HG03103 (cell line): ENCODE data around the gene MRPL2.

Source experiments
- ATAC-seq: cut with Tn5 transposase; IDR thresholded peaks from one replicate; pipeline ENCODE4 v1.9.1; 2021; ENCODE audit warnings: low read depth; ENCODE audit not compliant: unreplicated experiment

MRPL2 gene

GRCh38 chr6:43021270-43022047, 37.8 kb downstream of the MRPL2 start, which contains the start of gene RRP36:
Gene RRP36, plus strand, starts transcription at chr6:43021623. Its CDS starts 32 bp downstream, at chr6:43021655.
- ATAC-seq: peak; percentile 74

DNA sequence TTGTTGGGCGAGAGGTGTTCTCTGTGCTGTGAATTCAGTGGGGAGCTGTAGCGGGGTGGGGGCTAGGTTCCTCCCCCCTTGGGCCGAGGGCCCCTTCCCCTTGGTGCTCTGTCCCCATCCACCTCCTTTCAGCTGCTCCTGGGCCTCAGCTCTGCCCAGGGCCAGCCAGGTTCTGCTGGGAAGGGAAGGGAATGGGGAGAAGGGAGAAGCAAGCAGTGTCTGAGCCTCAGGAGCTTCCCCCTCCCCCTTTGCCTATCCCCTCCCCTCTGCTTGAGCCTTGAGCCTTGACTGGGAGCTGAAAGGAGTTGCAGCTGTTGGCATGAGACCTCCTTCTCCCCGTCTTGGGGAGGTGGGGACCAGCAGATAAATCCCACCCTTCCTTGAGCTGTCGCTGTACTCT, 38.4 kb downstream of the MRPL2 start:
- no peak for ATAC-seq

GRCh38 chr6:43020052-43020705, 39.1 kb downstream of the MRPL2 start:
- no peak for ATAC-seq

GRCh38 chr6:43019152-43019551, 40.1 kb downstream of the MRPL2 start:
- no peak for ATAC-seq

- ATAC-seq: no peak
Measured at GRCh38 chr6:43016943-43017334, 42.3 kb downstream of the MRPL2 start.

- no peak for ATAC-seq
Measured at GRCh38 chr6:43016176-43016942, 42.9 kb downstream of the MRPL2 start.

DNA sequence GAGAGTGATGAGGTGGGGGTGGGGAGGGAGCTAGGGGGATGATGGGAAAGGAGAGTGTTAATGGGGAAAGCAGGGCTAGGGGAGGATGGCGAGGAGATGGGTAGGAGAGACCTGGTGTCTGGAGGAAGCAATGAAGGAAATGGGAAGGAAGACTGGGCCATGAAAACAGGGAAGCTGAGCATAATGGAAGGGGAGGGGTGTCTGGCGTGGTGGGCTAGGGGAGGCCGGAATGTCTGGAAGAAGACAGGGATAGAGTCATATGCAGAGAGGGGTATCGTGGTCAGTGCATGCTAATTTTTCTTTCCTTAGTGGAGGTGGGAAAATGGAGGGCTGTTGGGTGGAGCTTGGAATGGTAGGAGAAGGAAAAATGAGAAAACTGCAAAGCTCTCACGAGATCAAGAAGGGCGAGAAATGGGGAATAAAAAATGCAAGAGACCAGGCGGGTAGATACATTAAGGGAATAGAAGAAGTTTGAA, 44.8 kb downstream of the MRPL2 start:
- ATAC-seq: no peak

DNA sequence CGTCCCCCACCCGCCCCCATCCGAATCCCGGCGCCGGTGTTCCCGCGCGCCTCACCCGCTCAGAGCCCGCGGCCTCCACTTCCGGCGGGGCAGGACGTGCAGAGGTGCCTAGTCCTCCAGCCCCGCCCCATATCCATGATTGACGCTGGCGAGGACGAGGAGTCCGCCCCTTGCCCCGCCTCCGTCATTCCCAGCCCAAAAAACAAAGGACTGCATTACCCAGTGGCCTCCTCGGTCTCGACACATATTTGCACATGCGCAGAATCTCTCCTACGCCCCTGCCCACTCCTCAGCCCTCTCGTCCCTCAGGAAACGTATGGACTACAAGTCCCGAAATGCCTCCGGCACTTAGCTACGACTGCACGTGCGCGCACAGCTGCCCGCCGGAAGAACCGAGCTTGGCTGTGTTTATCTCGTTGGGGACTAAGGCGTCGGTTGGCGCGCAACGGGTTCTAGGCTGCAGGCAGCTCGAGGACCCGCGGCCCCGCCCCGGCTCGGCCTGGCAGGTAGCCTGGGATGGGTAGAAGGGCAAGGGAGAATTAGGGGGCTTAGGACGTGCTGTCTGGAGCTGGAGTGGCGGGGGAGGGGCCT, 45.3 kb downstream of the MRPL2 start, which contains the start of the genes KLHDC3 and MEA1:
Gene KLHDC3 (plus strand): TSS at position 407 of the 591 bp plus-strand sequence. CDS start 2,944 bp downstream, outside the sequence.
Gene MEA1 (minus strand): TSS at position 104 of the 591 bp plus-strand sequence. CDS start 133 bp downstream, outside the sequence.
- ATAC-seq: peak; percentile 79

DNA sequence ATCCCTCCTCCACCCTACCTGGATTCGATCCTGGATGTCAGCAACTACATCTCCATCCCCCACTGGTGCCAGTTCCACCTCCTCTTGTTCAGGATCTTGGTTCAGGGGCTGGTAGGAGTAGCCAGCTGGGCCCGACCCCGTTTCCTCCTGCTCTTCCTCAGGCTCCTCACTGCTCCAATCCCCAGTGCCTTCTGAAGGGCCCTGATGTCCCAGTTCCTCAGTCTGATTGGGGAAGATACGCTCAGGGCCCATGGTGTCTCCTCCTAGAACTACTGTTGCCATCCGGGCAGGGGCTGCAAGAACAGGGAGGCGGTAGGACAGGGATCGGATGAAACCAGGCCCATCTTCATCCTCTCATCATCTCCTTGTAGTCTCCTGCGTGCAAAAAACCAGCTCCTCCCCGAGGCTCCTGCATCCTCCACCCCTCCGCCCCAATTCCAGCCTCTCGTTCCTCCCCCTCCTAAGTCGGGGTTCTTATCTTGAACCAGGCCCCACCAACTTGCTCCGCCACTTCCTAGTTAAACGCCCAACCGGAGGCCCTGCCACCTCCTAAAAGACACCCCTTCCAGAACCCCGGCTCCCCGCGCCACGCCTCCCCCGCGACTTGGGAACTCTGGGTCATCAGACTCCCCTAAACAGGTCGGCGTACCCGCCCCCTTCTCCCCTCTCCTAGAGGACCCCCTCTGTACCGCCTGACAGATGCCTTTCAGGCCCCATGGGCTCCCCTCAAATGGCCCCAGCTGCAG, 46.0 kb downstream of the MRPL2 start:
- peak; percentile 14 for ATAC-seq

- ATAC-seq: no peak
Measured at GRCh38 chr6:43012364-43012763, 46.9 kb downstream of the MRPL2 start.

DNA sequence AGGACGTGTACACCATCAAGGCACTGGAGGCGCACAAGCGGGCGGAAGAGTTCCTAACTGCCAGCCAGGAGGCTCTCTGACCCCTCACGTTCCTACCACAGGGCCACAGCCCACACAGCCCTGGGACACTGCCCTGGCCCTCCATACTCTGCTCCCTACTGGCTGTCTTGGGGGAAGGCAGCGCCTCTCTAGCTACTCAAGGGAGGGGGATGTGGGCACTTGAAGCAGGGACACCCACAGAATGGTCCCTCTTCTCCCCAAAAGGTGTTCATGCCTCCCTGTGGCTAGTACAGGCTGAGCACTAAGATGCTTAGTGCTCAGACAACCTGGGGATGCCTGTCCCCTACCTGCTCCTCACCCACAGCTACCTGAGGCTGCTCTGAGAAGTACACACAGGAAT, 48.0 kb downstream of the MRPL2 start:
- ATAC-seq: no peak

- ATAC-seq: no peak
Measured at GRCh38 chr6:43009124-43009523, 50.1 kb downstream of the MRPL2 start.

- no peak for ATAC-seq
Measured at GRCh38 chr6:43007126-43007525, 52.1 kb downstream of the MRPL2 start.

DNA sequence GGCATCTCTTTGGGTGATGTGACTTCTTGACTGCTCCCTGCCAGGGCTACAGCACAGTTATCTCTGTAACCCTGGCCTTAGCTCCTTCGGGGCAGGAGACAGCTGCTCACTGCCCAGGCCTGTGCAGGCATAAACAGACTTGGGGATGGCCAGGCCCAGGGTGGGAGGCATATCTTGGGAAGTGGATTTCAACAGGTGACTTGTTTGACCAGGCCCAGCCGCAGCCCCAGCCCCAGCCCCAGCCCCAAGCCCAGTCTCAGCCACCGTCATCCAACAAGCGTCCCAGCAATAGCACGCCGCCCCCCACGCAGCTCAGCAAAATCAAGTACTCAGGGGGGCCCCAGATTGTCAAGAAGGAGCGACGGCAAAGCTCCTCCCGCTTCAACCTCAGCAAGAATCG, 53.0 kb downstream of the MRPL2 start:
- ATAC-seq: no peak

DNA sequence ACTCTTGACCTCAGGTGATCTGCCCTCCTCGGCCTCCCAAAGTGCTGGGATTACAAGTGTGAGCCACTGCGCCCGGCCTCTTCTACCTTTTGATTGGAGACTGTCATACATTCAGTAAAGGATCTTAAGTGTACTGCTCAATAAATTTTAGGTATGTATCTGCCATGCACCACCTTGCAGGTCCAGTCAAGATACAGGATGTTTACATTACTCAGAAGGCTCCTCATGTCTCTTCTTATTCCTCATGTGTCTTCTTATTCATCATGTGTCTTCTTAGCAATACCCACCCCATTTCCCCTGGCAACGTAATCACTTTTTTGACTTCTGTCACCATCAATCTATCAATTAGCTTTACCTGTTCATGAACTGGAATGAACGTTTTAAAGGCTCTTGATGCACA, 53.4 kb downstream of the MRPL2 start:
- ATAC-seq: no peak
